ENCODE data around the gene KRTAP10-12. TPM values are rescaled to one million over a fixed set of nuclear protein-coding genes. Genes with fewer than 3 reads are reported as not detected.

The KRTAP10-12 gene
- total RNA-seq, 1 donor from 2014 or later = not detected

GRCh38 chr21:44732956-44733355 lies 36.0 kb downstream of the KRTAP10-12 start:
- DNase-seq (ENCODE audit: low read depth) (no peak), FAIRE-seq (no peak)
- Histone ChIP-seq H3K4me3 (ENCODE audit: insufficient read depth, low read depth, low read length) (no peak overlapping the region), H3K27ac (ENCODE audit: low read depth, low read length) (no peak overlapping the region), H3K36me3 (ENCODE audit: insufficient read depth, low read length) (no peaks in the 10 kb centered on the region), H2AFZ (ENCODE audit: low read depth, low read length) (no peak overlapping the region), H3K9ac (ENCODE audit: low read length) (no peak overlapping the region), H3K4me2 (ENCODE audit: low read length) (no peak overlapping the region), H3K27me3 (ENCODE audit: insufficient read depth, low read length) (no peaks in the 10 kb centered on the region), H3K4me1 (ENCODE audit: insufficient read depth, low read length) (no peaks in the 10 kb centered on the region), H3K79me2 (ENCODE audit: insufficient read depth, low read length) (no peaks in the 10 kb centered on the region), H3K9me3 (ENCODE audit: insufficient read depth, low read depth, low read length) (peaks cover 21% of the 10 kb centered on the region), H4K20me1 (ENCODE audit: insufficient read depth, low read length) (no peaks in the 10 kb centered on the region)
- no peak overlapping the region for H3K4me3 Mint-ChIP-seq (ENCODE audit: unreplicated experiment)
- H3K27me3 Mint-ChIP-seq (ENCODE audit: low read depth, unreplicated experiment) = peaks cover 59% of the 10 kb centered on the region
- H3K27ac Mint-ChIP-seq (ENCODE audit: unreplicated experiment) = no peak overlapping the region
- peaks cover 14% of the 10 kb centered on the region for H3K9me3 Mint-ChIP-seq (ENCODE audit: unreplicated experiment)
- TF ChIP-seq CTCF (IDR thresholded peaks at IDR 0.05; ENCODE audit: insufficient read depth, low read depth, low read length) (no peak), EZH2 (IDR thresholded peaks at IDR 0.05; ENCODE audit: insufficient read depth, low read length) (no peak)
- peaks cover 2% of the 10 kb centered on the region for H3K36me3 Mint-ChIP-seq (ENCODE audit: low read depth, unreplicated experiment)
- H3K4me1 Mint-ChIP-seq (ENCODE audit: low read depth, unreplicated experiment) = peaks cover 5% of the 10 kb centered on the region

GRCh38 chr21:44734026-44734745 lies 37.2 kb downstream of the KRTAP10-12 start:
- H3K4me3 Mint-ChIP-seq (ENCODE audit: unreplicated experiment) = no peak overlapping the region
- Histone ChIP-seq H3K9me3 (ENCODE audit: insufficient read depth, low read depth, low read length) (peaks cover 31% of the 10 kb centered on the region), H3K79me2 (ENCODE audit: insufficient read depth, low read length) (no peaks in the 10 kb centered on the region), H3K27me3 (ENCODE audit: insufficient read depth, low read length) (no peaks in the 10 kb centered on the region), H2AFZ (ENCODE audit: low read depth, low read length) (no peak overlapping the region), H3K4me1 (ENCODE audit: insufficient read depth, low read length) (no peaks in the 10 kb centered on the region), H3K36me3 (ENCODE audit: insufficient read depth, low read length) (no peaks in the 10 kb centered on the region), H4K20me1 (ENCODE audit: insufficient read depth, low read length) (no peaks in the 10 kb centered on the region), H3K9ac (ENCODE audit: low read length) (no peak overlapping the region), H3K4me3 (ENCODE audit: insufficient read depth, low read depth, low read length) (no peak overlapping the region), H3K27ac (ENCODE audit: low read depth, low read length) (no peak overlapping the region), H3K4me2 (ENCODE audit: low read length) (no peak overlapping the region)
- no peak for TF ChIP-seq CTCF (IDR thresholded peaks at IDR 0.05; ENCODE audit: insufficient read depth, low read depth, low read length)
- no peak for TF ChIP-seq EZH2 (IDR thresholded peaks at IDR 0.05; ENCODE audit: insufficient read depth, low read length)
- FAIRE-seq = no peak
- H3K27me3 Mint-ChIP-seq (ENCODE audit: low read depth, unreplicated experiment) = peaks cover 64% of the 10 kb centered on the region
- H3K36me3 Mint-ChIP-seq (ENCODE audit: low read depth, unreplicated experiment) = peaks cover 2% of the 10 kb centered on the region
- H3K27ac Mint-ChIP-seq (ENCODE audit: unreplicated experiment) = no peak overlapping the region
- DNase-seq (ENCODE audit: low read depth) = no peak
- peaks cover 5% of the 10 kb centered on the region for H3K4me1 Mint-ChIP-seq (ENCODE audit: low read depth, unreplicated experiment)
- peaks cover 20% of the 10 kb centered on the region for H3K9me3 Mint-ChIP-seq (ENCODE audit: unreplicated experiment)

GRCh38 chr21:44734841-44735240 lies 37.9 kb downstream of the KRTAP10-12 start:
- Mint-ChIP-seq H3K4me1 (ENCODE audit: low read depth, unreplicated experiment) (peaks cover 5% of the 10 kb centered on the region), H3K9me3 (ENCODE audit: unreplicated experiment) (peaks cover 24% of the 10 kb centered on the region), H3K36me3 (ENCODE audit: low read depth, unreplicated experiment) (peaks cover 2% of the 10 kb centered on the region), H3K4me3 (ENCODE audit: unreplicated experiment) (no peak overlapping the region), H3K27ac (ENCODE audit: unreplicated experiment) (no peak overlapping the region), H3K27me3 (ENCODE audit: low read depth, unreplicated experiment) (peaks cover 70% of the 10 kb centered on the region)
- Histone ChIP-seq H3K9me3 (ENCODE audit: insufficient read depth, low read depth, low read length) (peaks cover 33% of the 10 kb centered on the region), H3K27me3 (ENCODE audit: insufficient read depth, low read length) (peaks cover 2% of the 10 kb centered on the region), H3K4me1 (ENCODE audit: insufficient read depth, low read length) (no peaks in the 10 kb centered on the region), H3K79me2 (ENCODE audit: insufficient read depth, low read length) (no peaks in the 10 kb centered on the region), H3K36me3 (ENCODE audit: insufficient read depth, low read length) (no peaks in the 10 kb centered on the region), H3K4me3 (ENCODE audit: insufficient read depth, low read depth, low read length) (no peak overlapping the region), H3K4me2 (ENCODE audit: low read length) (no peak overlapping the region), H3K9ac (ENCODE audit: low read length) (no peak overlapping the region), H3K27ac (ENCODE audit: low read depth, low read length) (no peak overlapping the region), H2AFZ (ENCODE audit: low read depth, low read length) (no peak overlapping the region), H4K20me1 (ENCODE audit: insufficient read depth, low read length) (no peaks in the 10 kb centered on the region)
- no peak for DNase-seq (ENCODE audit: low read depth)
- FAIRE-seq = no peak
- no peak for TF ChIP-seq CTCF (IDR thresholded peaks at IDR 0.05; ENCODE audit: insufficient read depth, low read depth, low read length)
- no peak for TF ChIP-seq EZH2 (IDR thresholded peaks at IDR 0.05; ENCODE audit: insufficient read depth, low read length)
